Measurements from ENCODE around the gene VTCN1.
"Not testable (repeated sequence)": the region's sequence is repeated elsewhere in the genome, so short reads cannot be mapped to it uniquely, and the experiment has no call there.

Gene VTCN1

DNA sequence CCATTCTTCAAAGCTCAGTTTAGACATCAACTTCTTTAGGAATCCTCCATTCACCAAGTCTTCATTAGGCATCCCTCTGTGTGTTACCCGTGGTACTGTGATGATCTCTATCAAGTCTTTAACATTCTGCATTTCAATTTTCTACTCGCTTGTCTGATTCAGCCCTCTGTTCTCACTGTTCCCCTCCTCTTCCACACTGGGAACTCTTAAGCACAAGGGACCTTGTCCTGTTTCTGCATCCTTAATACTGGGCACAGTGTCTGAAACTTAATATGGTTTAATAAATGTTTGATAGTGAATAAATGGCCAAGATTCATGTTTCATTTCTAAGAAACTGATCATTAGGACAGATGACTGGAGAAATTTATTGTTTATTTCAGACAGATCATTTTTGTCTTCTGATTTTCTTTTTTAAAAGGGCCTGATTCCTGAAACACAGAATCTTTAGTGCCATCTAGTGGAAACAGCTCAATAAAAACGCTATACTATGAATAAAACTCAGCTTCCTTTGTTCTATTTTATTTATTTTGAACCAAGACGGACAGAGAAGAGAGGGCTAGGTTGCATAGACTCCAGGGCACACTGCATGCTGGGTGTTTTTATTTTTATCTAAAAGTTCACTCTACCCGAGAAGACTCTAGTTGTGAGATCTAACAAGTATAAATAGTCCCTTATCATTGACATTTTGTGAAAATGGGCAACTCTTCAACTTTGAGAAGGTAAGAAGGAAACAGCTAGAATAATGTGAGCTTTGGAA lies 82.2 kb downstream of the VTCN1 start:
- in situ Hi-C loops (cut with MboI; ENCODE audit: low sequenced_read_pairs) = no loop called here

GRCh38 chr1:117127795-117128194 lies 82.9 kb downstream of the VTCN1 start:
- in situ Hi-C loops (cut with MboI; ENCODE audit: low sequenced_read_pairs) = no loop called here

DNA sequence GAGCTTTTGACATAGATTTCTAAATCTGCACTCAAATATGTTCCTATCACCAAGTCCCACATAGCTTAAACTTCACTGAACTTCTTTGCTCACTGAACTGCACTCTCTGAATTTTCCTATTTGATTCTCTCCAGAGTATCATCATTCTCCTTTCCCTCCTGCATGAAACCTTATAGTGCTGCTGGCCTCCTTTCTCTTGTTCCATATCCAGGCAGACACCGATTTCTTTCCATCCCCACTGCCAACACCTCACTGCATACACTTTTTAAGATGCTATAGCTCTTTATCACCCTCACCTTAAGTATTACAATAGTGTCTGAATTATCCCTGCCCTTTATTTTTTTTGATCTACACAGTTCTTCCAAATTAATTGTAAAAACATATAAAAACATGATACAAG lies 86.1 kb downstream of the VTCN1 start:
- in situ Hi-C loops (cut with MboI; ENCODE audit: low sequenced_read_pairs) = no loop called here

DNA sequence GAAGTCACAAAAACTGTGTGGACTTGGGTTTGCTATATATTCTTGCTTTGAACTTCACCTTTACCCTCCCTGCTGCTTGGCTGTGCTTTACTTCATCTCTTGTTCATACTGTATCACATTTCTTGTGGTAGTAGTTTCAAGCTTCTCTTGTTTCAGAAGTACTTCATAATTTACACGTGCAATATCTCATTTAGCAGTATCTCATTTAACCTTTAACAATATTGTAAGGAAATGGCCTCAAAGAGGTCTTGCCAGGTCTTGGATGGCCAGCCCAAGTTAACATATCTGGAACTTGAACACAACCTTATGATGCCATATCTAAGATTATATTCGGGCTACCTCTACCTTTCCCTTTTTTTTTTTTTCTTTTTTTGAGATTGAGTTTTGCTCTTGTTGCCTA lies 87.5 kb downstream of the VTCN1 start:
- in situ Hi-C loops (cut with MboI; ENCODE audit: low sequenced_read_pairs) = no loop called here

DNA sequence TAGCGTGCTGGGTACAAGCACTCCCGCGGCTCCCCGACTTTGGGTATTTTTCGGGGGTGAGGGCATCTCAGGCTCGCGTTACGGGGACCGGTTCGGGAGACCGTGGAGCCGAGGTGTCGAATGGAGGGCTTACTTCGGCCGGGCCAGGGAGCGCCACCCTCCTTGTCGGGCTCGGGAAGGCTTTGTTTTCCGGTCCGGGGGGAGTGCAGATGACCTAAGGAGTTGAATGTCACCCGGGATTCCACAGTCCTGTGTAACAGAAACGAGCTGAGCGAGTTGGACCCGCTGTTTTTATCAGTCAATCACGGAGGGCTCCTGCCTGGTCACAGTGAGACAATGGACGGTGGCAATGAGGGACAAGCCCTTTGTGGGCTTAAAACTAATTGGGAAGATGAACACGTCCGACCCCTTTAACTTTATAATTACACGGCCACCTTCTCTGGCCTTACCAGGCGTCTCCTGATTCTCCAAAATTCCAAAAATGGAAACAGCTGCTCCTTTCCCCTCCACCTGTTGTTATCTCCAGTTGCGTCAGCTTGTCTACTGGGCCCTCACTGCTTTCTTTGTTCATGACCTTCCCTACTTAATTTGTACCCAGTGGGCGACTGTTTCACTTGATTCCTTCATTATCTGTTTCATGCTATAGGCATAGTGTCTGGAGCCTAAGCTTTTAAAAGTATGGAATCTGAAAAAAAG lies 88.2 kb downstream of the VTCN1 start:
- in situ Hi-C loops (cut with MboI; ENCODE audit: low sequenced_read_pairs) = no loop called here

DNA sequence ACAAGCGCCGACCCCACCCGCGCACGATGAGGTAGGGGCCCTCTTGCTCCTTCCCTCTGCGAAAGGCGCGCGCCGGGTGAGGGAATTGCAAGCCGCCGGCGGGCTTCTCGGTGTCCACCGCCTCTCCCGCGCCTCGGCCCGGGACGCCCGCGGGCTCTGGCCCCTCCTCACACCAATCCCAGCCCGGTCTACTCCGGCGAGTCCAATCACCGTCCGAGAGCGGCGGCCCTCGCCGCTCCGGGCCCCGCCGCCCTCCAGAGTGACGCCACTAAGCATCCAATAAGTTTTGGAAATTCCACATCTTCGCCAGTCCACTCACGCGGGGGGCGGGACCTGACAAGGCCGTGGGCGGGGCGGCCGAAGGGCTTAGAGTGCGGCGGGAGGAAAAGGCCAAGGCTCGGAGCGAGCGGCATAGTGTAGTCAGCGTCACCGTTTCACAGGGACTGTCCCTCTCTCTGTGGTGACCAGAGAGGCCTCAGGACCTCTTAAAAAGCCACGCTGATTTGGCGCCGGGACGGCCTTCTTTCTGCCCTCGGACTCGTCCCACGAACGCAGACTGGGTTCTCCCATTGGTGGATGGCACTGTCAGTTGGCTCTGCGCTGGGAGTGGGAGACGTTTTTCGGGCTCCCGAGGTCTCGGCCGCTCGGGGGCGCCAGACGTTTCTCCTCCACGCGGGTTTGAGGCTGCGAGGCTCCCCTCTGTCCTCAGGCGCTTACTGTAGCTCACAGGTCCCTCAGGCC lies 89.0 kb downstream of the VTCN1 start, which contains the start of gene TRIM45:
TRIM45 (minus strand) TSS at position 161 of the 741 bp plus-strand sequence. CDS start 548 bp downstream, outside the sequence.
- in situ Hi-C loops (cut with MboI; ENCODE audit: low sequenced_read_pairs) = no loop called here

GRCh38 chr1:117120774-117121588 lies 89.7 kb downstream of the VTCN1 start:
- in situ Hi-C loops (cut with MboI; ENCODE audit: low sequenced_read_pairs) = no loop called here

- in situ Hi-C loops (cut with MboI; ENCODE audit: low sequenced_read_pairs) = not testable (repeated sequence)
These were observed 91.6 kb downstream of the VTCN1 start for GRCh38 chr1:117119144-117119543.

GRCh38 chr1:117118137-117118536 lies 92.6 kb downstream of the VTCN1 start:
- in situ Hi-C loops (cut with MboI; ENCODE audit: low sequenced_read_pairs) = no loop called here

DNA sequence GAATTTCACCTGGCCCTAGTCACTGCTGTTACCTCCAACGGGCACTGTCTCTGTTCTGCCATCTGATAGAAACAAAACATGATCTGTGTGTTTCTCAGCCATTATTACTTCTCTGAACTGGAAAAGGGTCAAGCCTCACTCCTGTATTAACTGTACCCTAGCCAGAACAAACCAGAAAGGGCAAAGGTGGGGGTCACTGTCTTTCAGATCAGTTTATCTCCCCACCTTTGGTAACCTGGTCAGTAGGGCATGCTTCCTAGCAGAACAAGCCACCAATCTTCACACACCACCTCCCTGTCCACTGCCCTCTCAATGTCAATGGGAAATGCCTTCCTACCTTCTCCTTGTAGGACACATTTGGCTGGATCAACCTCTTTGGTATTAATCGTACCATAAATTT lies 93.0 kb downstream of the VTCN1 start:
- in situ Hi-C loops (cut with MboI; ENCODE audit: low sequenced_read_pairs) = no loop called here

- in situ Hi-C loops (cut with MboI; ENCODE audit: low sequenced_read_pairs) = no loop called here
These were observed 94.0 kb downstream of the VTCN1 start for GRCh38 chr1:117116784-117117130.

- in situ Hi-C loops (cut with MboI; ENCODE audit: low sequenced_read_pairs) = no loop called here
These were observed 94.5 kb downstream of the VTCN1 start for GRCh38 chr1:117116090-117116783.

GRCh38 chr1:117114877-117115276 lies 95.8 kb downstream of the VTCN1 start:
- in situ Hi-C loops (cut with MboI; ENCODE audit: low sequenced_read_pairs) = no loop called here

DNA sequence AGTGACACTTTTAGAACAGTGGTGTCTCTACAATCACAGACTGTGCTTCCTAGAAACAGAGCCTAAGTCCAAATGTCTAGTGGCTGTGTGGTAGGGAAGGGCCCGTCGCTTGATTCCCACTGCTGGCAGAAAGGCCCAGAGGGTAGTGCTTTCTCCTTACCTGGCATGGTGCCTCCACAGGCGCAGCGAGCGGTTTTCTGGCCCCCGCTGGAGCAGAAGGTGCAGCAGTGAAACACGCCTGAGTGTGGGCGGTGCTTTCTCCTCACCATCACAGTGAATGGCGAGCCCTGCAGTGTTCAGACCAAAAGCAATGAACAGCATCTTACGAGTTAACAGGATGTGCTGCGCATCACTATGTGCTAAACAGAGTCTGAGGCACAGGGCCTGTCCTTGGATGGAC lies 97.5 kb downstream of the VTCN1 start:
- in situ Hi-C loops (cut with MboI; ENCODE audit: low sequenced_read_pairs) = no loop called here

GRCh38 chr1:117112047-117112717 lies 98.5 kb downstream of the VTCN1 start:
- in situ Hi-C loops (cut with MboI; ENCODE audit: low sequenced_read_pairs) = no loop called here

DNA sequence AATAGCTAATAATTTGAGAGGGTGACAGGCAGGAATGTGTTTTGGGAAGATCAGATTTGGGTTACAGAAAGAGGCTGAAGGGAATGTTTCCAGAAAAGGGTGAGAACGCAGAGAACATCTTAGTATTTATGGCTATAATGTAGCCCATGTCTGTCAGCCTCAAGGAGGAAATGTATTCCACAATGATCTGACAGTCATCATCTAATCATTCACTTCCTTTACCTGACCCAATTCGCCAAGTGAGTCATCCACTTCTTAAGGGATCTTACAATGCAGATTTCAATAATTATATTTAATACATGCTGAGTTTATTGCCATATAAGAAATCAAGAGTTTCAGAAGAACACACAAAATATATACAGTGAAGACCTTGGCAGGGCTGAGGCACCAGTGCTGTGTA lies 100.0 kb downstream of the VTCN1 start:
- in situ Hi-C loops (cut with MboI; ENCODE audit: low sequenced_read_pairs) = no loop called here

DNA sequence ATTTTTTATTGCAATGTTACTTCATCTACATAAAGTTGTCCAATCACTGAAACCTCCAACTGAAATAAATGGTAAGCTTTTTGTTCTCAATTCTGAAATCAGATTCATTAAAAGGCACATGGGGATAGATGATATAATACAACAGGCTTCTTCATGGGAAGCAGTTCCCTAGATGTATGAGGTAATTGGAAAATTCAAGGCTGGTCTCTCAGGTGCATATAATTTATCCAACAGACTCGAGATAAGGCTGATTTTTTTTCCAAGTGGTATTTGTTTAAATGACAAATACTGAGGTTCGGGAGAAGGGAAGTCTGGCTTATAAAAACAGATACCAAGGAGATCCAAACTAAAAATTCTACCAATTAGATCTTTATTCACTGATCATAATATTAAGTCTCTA lies 103.4 kb downstream of the VTCN1 start:
- in situ Hi-C loops (cut with MboI; ENCODE audit: low sequenced_read_pairs) = no loop called here

DNA sequence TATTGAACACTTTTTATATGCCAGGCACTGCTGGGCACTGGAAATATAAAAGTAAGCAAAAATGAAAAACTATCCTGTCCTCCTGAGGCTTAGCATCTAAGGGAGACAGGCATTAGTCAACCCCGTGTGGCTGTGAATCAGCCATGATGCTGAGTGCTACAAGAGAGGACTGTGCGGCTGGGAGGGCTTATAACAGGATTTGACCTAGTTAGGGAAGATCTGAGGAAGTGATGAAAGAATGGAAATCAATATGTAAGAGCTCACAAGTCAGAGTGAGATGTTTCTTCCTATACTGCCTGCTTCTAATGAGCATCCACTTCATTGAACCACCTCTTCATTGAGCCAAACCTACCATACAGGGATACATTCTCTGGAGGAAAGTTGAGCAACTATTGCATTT lies 104.2 kb downstream of the VTCN1 start:
- in situ Hi-C loops (cut with MboI; ENCODE audit: low sequenced_read_pairs) = no loop called here

GRCh38 chr1:117105722-117106121 lies 105.0 kb downstream of the VTCN1 start:
- in situ Hi-C loops (cut with MboI; ENCODE audit: low sequenced_read_pairs) = no loop called here

DNA sequence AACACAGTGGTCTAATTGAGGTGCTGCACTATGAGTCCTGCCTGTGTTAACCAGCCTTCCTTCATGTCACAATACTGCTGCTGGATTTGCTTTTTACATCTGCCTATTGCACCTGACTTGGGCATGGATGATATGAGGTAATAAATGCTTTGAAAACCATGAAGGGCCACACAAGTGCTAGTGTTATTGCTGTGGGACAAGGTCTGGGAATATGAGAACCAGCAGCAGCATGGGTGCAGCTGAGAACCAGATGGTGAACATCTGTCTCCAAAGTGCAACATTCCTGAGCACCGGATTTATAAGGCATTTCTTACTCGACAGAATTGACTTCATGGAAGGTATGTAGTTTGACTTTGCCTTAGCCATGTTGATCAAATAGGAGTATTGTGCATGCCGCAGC lies 105.7 kb downstream of the VTCN1 start:
- in situ Hi-C loops (cut with MboI; ENCODE audit: low sequenced_read_pairs) = no loop called here

Measured in HL-60/S4 treated with retinoic acid at 250 ng/mL for 4 days and 3 days (cell line).